GM12892 (cell line): ENCODE data around the gene GJC3.

Experiments
- POLR2A ChIP-seq: IDR thresholded peaks from 2 replicates; pipeline ENCODE4 v1.6.1; 2011; ENCODE audit warnings: low read depth, low read length, control low read depth
- POLR2AphosphoS5 ChIP-seq: IDR thresholded peaks from 2 replicates; pipeline ENCODE4 v1.6.1; 2011; ENCODE audit warnings: low read depth, low read length, control low read depth
- TAF1 ChIP-seq: IDR thresholded peaks from 2 replicates; pipeline ENCODE4 v1.6.1; 2011; ENCODE audit warnings: low read depth, mild to moderate bottlenecking, control low read depth, low read length, borderline replicate concordance

GRCh38 chr7:99953649-99954048 is 24.2 kb upstream of the GJC3 start:
- TF ChIP-seq POLR2A = no peak
- TF ChIP-seq POLR2AphosphoS5 = no peak
- TF ChIP-seq TAF1 = no peak
